Activated CD4-positive, alpha-beta T cell treated with anti-CD3 and anti-CD28 coated beads, Interleukin-2, amount 50 U/mL, for 24 hours (primary cell): Measurements from ENCODE around the gene C1QTNF5.

ENCODE experiments used
- DNase-seq, 2 donors: peaks; one replicate each; pipeline ENCODE4 v3.0.0-alpha.2; 2020; ENCODE audit warnings: low read depth in 1 of 2, low spot score in 1 of 2

C1QTNF5 gene

DNA sequence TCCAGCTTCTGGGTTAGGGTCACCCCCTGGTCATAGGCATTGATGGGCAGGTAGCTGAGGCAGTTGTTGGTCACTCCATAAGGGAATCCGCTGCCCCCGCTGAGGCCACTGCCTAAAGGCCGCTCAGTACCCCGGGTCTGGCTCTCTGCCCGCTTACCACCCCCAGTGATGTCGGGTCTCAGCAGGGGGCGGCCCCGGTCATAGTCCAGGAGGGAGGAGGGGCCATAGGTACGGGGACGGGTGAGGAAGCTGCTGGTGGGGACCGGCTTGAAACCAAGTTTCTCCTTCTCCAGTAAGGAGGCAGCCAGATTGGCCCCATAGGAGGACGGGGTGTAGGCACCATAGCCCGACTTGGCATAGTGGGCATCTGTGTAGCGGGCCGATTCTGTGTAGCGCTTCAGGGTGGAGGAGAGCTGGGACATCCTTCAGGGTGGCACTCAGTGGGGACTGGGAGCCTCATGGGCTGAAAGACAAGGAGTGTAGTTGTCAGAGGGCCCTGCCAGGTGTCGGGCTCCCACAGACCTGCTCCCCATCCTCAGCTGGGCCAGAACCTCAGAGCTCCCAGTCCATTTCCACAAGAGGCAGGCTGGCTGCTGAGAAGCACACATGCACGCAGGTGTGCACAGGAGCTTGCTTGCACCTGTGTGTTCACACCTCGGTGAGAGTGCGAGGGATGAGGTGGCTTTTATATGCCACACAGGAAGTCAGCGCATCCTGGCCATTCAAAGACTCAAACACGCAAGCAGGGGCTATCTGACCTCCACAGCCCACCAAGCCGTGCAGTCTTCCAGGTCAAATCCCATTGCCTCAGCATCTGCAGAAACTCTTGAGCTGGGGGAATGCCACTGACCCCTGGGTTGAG is 32.6 kb upstream of the C1QTNF5 start:
- no peak for DNase-seq

DNA sequence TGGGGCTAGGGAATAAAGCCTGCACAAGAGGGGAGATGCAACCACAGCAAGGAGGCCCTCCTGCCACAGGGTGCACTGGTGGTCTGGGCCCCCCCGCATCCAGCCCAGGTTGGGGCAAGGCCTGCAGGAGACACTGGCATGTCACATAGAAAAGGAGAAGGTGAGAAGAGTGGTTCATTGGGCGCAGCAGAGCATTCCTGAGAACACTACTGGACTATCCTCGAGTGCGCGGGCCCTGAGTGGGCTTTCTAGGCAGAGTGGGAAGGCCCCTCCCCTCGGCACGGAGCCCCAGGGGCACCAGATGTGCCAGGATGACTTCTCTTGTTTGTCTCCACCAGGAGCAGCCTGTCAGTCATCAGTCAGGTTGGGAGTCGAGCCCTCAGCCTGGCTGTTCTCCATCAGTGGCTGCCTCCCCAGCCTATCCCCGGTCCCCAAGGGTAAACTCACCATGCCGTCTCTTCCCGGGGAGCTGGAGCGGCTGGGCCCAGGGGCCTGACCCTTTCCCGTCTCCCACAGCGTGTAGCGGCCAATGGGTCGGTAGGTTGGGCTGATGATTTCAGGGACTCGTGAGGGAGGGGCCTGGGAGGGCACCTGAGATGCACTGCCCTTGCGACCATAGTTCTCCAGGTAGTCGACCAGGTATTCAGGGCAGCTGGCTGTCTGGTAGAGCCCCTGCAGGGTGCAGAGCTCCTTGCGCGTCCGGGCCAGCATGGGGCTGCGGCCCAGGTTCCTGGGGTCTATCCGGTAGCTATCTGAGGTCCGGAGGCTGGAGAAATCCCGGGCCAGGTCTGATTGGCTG is 31.8 kb upstream of the C1QTNF5 start:
- DNase-seq = no peak

DNA sequence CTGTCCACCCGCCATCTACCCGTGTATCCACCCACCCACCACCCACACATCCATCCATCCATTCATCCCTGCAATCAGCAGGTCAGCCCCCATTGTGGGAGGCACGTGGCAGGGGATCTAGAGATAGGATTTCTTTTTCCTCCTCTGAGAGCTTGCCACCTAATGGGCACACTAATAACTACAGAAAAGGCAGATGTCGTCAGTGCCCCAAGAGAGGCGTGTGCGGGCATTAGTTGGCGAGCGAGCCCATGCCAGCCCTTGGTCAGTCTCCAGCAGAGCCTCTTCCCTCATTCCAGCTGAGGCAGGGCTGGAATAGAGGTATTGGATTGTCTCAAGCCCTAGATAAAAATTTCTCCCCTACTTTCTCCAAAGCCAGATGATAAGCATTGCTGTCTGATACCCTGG is 31.1 kb upstream of the C1QTNF5 start:
- DNase-seq = no peak

DNA sequence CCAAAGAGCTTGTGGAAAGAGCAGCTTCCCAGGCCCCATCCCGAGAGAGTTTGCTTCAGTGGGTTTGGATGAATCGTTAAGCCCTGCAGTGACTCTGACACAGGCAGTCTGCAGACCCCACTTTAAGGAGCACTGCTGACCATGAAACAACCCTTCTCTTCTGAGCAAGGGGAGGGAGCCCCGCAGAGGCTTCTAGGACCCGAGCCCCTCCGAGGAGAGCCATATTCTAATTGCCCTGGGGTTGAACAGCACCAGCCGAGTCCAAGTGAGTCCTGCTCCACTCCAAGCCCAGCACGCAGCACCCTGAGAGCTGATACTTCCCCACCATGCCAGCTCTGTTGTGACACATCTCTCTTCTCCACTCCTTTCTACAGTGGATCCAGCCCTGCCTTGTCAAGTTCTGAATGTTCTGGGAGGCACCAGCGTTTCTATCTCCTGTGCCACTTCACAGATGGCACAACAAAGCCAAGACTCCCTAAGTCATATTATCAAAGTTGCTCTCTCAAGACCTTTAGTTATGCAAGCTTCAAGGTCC is 30.5 kb upstream of the C1QTNF5 start:
- DNase-seq = no peak

DNA sequence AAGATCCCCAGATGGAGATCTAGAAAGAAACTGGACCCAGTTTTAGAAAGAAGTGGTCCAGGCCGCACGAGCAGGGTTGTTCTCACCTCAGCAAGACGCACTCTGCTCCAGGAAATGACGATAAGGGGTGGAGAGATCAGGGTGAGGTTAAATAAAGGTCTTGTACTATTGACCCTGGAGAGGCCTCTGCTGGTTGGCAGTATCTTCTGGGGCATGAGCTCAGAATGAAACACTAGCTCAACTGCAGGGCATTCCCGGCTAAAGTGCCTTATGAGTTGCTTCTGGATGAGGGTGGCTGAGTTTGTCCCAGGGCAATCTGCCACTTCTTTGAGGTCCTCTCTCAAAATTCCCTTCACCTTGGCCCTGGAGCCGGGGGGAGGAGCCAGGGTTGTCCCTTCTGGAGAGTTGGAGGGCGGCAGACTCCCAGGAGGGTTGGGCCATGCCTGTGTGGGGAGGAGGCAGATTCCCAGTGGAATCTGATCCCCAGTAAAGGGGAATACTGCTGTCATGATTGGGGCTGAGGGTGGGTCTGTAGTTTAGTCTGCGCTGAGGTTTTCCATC is 29.9 kb upstream of the C1QTNF5 start:
- DNase-seq = no peak

DNA sequence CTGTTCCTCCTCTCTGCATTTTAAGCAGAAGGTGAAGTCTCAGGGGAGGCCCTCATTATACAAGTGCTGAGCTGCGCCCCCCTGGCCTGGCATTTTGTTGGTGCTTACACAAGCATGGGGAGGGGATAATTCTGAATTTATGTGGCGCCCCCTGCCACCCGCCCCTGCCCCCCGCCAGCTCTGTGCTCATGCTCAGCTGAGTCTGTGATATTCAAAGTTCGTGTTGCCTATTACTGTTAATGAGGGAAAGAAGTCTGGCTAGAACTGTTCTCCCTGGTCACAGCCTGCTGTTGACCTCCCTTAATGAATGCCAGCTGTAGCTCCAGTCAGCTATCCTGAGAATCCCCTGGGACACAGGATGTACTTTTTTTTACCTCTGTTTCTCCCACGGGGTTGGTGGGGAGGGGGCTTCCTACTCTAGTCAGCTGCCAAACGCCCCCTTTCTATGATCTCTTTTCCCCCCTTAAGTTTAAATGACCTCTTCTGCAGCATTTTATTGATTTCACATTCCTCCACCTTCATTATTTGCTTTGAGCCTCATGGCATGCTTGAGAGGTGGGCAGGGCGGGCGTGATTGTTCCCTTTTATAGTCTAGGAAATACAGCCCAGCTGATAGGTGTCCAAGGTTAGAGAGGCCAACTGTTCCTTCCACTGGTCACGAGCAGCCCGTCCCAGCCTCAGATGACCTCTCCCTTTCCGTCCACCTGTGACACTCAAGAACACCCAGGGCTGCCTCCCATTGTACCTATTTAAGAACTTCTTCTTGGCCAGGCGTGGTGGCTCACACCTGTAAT is 28.6 kb upstream of the C1QTNF5 start:
- DNase-seq = no peak

DNA sequence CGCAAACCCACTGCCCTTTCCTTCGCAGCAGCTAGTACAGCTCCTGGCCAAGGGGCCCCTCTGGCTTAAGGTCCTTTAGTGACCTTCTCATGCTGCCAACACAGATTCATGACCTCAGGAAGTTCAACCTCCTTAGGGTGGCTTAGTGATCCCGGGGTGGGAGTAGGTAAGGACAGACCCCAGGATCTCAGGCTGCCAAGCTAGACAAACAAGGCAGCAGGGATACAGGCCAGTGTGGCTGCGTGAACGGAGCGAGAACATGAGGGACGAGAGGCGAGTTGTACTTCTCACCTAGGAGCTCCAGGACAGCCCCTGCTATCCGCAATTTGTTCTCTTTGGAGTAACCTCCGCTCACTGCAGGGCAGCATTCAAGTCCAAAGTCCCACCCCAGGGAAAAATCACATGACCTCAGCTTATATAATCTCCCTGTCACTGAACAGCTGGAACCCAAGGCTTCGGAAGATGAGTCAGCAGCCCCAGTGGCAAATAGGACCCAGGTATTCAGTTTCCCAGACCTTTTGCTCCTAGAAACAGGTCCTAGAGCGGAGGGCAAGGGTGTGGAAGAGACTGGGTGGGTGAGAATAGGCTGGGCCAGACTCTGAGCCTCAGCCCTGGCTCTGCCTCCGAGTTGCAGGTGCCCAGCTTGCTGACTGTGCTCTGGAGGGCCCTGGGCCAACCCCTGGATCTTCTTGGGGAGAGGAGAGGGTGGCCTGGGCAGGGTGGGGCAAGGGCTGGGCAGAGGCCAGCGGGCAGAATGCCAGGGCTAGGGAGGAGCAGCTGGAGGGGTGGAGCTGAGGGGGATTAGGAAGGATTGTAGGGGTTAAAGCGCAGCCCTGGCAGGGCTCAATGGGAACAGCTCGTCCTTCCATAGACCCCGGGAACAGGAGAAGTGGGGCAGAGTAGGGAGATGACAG is 27.7 kb upstream of the C1QTNF5 start:
- DNase-seq = no peak

DNA sequence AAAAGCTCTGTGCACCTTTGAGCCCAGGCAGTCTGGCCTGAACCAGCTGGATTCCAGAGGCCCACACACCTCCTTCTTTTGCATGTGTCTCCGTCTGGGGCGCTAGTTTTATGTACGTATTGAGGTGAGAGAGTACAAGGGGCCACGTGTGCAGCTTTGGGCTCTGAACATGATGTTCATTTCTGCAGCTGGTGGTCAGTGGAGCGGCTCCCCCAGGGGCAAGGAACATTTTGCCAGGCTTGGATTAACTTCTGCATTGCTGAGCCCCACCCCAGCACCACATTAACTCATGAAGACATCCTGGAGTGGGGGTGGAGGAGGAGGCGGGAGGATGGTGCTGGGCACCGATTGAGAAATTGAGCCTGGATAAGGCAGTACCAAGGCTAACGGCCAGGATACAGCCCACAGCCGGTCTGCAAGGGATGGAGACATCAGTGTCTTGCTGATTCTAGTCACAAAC is 27.0 kb upstream of the C1QTNF5 start:
- DNase-seq = no peak

DNA sequence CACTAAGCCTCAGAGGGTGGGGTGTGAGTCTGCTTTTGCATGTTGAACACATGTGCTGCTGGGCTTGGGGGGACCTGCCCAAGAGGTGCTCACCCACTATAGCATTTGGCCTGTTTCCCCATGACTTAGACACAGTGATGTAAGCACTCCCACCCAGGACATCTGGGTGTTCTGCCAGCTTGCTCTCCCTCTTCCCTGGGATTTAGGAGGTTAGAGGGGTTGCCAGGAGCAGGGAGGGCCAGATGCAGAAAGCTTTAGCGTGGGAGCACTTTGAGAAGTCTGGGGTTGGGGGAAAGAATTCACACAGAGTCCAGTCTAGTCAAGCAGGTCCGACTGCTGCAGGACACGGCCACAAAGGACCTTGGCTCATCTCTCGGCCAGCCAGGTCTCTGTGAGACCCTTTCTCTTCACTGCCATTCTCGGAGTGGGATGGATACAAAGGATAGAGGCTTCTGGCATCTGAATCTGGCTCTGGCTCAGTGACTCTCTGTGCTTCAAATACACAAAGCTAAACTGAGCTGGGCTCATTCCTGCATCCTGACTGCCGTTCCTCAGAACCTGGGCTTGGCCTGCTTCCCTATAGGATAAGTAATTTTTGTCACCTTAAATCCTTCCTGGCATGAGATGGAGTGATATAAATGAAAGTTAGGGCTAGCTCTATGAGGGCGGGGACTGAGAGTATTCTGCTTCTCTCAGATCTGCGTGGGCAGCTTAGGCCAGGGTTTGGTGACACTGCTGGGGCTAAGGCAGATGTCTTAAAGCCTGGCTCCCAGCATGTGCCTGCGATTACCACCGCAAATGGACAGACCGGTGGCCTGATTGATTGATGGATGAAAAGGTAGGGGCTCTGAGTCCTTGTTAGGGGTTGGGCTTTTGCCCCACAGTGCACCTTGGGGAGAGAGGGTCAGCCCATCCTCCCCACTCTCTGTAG is 26.3 kb upstream of the C1QTNF5 start:
- no peak for DNase-seq

DNA sequence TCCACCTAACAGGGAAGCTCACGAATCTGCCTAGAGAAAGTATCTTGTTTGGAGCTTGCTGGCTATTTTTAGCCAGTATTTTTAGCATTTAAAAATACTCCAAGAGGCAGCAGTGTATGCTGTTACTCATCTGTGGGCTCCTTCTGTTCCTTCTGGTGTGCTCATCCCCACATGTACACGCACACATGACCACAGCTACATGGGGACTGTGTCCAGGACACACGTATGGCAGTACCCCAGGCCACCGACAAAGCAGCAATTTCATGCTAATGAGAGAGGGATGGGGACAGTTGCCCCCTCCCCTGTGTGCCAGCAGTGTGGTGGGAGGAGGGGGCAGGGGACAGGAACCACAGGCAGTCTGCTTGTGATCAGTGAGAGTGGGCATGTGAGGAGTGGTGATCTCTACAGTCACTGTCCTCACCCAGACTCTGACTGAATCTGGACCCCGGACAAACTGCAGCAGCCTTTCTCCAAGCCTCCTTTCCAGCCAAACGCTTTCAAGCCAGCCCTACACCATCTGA is 24.4 kb upstream of the C1QTNF5 start:
- DNase-seq = no peak

DNA sequence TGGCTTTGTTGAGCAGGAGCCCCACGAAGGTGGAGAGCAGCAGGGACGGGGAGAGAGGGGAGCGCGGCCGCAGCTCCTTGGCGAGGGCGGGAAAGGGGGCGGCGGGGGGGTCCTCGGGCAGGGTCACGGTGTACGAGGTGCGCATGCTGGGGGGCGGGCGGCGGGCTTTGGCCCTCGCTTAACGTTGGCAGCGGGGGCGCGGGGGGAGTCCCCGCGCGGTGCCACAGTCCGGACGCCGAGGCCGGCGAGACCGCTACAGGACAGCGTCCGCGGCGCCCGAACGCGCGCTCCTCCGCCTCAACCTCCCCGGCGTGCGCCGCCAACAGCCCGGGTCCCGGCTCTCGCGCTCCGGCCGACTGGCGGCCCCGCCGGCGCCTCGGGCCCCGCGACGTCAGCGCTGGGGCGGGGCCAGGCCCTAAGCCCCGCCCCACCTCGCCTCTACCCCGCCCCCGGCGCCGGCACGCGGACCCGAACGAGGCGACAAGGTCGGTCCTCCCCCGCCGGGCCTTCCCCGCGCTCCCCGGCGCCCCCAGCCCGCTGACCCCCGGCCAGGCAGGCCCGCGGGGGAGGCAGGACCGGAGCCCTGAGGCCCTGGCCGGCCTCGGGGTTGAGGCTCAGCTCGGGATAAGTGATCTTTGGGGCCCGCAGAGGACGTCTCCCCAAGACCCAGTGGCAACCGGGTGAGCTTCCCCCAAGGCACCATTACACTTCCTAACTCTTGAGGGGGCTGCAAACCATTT is 23.3 kb upstream of the C1QTNF5 start:
- peak; percentile 21 to 33 for DNase-seq

DNA sequence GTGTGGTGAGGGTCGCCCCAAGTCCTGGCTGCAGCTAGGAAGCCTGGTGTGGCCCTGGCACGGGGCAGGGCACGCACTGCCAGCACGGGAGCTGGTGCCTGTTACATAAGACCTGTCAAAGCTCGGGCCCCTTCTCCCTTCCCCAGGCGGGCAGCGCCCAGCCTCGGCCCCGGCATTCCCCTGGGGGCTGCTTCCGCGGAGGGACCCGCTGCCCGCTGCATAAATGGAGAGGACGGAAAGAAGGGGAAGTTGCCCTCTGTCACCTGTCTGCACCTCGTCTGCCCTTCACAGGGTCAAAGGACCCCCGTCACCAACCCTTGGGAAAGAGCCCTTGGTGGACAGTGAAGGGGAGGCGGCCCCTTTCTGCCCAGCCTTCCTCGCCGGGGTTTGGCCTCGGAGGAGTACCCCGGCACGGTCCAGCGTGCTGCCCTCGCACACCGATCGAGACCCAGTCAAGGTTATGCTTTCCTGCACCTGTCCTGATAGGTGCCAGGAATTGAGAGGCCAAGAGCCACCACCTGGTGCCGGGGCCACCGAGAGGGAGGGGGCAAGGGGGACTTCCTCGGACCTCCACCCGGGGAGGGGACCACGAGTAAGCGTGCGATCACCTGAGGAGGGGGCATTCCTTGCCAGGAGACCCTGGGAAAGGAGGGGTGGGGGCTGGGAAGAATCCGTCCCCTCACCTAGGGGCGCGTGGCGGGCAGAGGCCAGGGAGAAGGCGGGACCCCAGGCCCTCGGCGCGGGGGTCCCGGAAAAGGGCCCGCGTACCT is 22.6 kb upstream of the C1QTNF5 start:
- no peak for DNase-seq

DNA sequence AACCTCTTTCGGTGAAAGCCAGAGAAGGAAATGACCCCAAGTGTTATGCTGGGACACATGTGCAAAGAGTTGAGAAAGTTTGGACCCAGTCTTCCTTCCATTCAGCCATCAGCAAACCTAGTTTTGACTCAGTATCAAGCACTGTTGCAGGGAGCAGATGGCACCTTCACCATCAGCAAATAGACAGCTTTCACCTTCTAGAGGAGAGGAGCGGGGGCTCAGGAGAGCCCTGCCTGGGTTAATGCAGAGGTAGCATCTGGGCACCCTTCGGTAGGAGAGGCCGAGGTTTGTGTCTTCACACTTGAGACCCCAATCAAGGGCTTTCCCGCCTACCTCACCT is 22.0 kb upstream of the C1QTNF5 start:
- DNase-seq = no peak

DNA sequence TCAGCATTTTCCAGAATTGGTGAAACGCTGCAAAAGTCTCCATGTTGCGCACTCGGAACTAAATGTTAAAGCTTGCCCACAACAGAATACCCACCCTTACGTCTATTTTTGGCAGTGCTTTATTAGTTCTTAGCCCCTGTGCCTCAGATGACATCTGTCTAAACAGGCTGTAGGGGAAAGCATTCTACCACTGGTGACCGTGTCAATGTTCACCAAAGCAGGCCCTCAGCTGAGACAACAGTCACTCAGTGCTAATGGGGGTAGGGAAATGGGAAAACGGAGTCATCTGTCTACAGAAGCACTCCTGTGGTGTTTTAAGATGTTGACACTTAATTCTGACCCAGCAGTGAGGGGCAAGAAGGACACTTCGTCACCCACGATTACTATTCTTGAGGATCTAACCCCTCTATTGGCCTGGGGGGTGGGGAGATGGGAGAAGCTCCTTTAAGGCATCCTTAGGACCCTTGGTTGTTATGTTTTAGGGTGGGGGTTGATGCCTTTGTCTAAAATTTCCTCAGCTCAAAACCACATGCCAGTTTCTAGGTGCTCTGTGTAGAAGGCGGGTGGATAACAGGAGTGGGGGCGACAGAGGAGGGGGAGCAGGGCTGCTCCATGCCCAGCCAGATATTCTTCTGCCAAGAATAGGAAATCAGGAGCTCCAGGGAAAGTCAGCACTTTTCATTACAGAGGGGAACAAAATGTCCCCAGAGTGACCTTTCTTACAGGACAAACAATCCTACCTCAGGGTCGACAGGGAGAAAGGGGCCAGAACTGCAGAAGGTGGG is 21.4 kb upstream of the C1QTNF5 start:
- no peak for DNase-seq

DNA sequence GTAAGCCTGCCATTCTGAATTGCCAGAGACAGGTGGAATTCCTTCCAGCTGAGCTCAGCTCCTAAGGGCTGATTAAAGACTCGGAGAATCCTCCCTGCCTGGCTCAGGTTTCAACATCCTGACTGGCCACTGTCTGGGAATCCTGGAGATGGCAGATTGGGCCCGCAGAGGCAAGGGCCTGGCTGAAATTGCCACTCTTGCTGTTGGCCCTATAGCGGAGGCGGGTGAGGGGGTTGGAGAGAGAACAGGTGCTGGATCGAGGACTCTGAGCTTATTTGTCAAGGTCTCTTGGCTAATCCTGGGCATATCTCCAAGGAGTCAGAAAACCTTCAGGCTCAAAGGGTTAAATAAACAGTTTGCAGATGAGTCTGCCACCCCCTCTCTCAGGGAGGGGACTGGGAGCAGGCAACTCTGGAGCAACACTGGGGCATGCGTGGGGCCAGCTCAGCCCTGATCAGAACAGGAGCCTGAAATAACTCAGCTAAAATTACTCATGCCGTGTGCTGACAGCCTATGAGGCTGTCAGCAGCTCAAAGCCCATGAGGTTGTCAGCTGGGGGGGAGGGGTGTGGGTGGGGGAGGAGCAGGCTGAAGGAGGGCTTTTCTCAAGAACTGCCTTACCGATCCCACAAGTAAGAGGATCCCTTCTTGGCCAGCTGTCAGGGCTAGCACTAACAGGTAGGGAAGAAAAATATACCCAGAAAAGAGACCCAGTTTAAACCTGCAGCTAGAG is 20.5 kb upstream of the C1QTNF5 start:
- DNase-seq = no peak
